Activated naive CD8-positive, alpha-beta T cell treated with anti-CD3 and anti-CD28 coated beads, Interleukin-2, amount 10 ng/mL, durations not matched to agents 7 days and 5 days (primary cell): ENCODE measurements around the gene GPR68. TPM values are rescaled to one million over a fixed set of nuclear protein-coding genes. Genes with fewer than 3 reads are reported as not detected.
"Not testable (repeated sequence)": the region's sequence is repeated elsewhere in the genome, so short reads cannot be mapped to it uniquely, and the experiment has no call there.

ENCODE experiments used
- ATAC-seq: fragments of 150-1000 bp; cut with Tn5 transposase; one replicate; pipeline ENCODE4 v1.10.0; 2021; ENCODE audit warnings: low read depth, moderate library complexity
- POLR2A ChIA-PET: fragments of 350-600 bp; sonication (Branson Sonifier 250); formaldehyde crosslinking; loops from one replicate; lab custom pipeline; 2021; ENCODE audit warnings: antibody characterized with exemption; lab: Charles Lee
- DNase-seq: peaks from one replicate; pipeline ENCODE4 v3.0.0; 2021
- H3K27ac Mint-ChIP-seq: one replicate; pipeline ENCODE4 v1.8.0; 2022; ENCODE audit warnings: mild to moderate bottlenecking, mixed read lengths
- H3K27me3 Mint-ChIP-seq: one replicate; pipeline ENCODE4 v1.8.0; 2022; ENCODE audit warnings: mild to moderate bottlenecking, moderate library complexity, mixed read lengths
- H3K36me3 Mint-ChIP-seq: one replicate; pipeline ENCODE4 v1.8.0; 2021; ENCODE audit warnings: mild to moderate bottlenecking, mixed read lengths
- H3K4me1 Mint-ChIP-seq: one replicate; pipeline ENCODE4 v1.8.0; 2021; ENCODE audit warnings: mixed read lengths
- H3K4me3 Mint-ChIP-seq: one replicate; pipeline ENCODE4 v1.8.0; 2022; ENCODE audit warnings: mild to moderate bottlenecking, moderate library complexity, mixed read lengths
- H3K9me3 Mint-ChIP-seq: one replicate; pipeline ENCODE4 v1.8.0; 2021; ENCODE audit warnings: mixed read lengths
- total RNA-seq, 2 experiments: library from RNA; stranded (reverse); gene quantifications; one replicate each; pipeline ENCODE4 v1.2.3, GENCODE V29; 2021

GPR68 gene
- total RNA-seq, 2 experiments from 2014 or later = 23.0 to 28.0 TPM

DNA sequence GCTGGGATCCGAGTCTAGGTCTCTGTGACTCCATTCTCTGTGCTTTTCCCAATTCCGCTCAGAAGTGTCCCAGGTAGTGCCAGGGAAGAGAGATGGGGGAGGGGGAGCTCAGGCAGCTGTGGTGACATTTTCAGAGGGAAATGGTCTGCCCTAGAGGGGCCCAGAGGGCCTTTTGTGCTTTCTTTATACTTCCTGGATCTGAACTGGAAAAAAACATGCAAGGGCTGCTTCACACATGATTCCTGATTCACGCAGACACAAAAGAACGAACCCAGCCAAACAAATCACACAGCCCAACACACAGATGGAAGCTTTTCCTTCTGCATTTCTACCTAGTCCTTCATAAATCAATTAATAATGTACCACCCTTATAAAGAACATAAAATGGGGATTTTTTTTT is 26.5 kb downstream of the GPR68 start:
- peaks cover 3% of the 10 kb centered on the region for H3K9me3 Mint-ChIP-seq
- H3K27ac Mint-ChIP-seq = peak overlapping the region; percentile 14
- no peak for DNase-seq
- no peaks in the 10 kb centered on the region for H3K27me3 Mint-ChIP-seq
- H3K4me3 Mint-ChIP-seq = no peak overlapping the region
- POLR2A ChIA-PET = no interaction called here
- peaks cover 29% of the 10 kb centered on the region for H3K4me1 Mint-ChIP-seq
- no peak for ATAC-seq
- peaks cover 61% of the 10 kb centered on the region for H3K36me3 Mint-ChIP-seq

DNA sequence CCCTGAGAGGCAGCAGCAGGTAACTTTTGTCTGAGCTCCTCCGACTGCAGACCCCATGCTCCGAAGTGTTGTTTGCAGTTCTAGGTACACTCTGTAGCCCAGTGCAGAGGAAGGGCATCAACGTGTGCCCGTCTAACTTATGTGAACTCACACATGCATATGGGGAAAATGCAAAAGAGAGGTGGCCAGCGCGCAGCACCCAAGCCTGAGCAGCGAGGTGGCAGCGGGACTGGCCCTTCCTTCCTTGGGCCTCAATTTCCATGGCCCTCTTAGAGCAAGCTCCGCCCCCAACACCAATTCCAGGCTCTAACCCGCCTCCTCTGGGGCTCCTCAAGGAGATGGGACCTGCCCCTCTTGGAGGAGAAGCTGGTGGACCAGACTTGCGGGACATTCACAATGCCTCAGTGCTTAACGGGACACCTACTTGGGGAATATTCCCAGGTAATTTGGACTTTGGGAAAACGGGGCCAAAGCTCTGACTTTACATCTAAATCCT is 27.7 kb downstream of the GPR68 start:
- no peak overlapping the region for H3K27ac Mint-ChIP-seq
- peaks cover 19% of the 10 kb centered on the region for H3K4me1 Mint-ChIP-seq
- DNase-seq (no peak), ATAC-seq (no peak)
- no peaks in the 10 kb centered on the region for H3K27me3 Mint-ChIP-seq
- POLR2A ChIA-PET = interaction anchor here (1.5 kb wide), 1 partner anchor 25 kb away, joined by 4 read pairs; no protein-coding TSS in a partner anchor
- H3K36me3 Mint-ChIP-seq = peaks cover 50% of the 10 kb centered on the region
- H3K4me3 Mint-ChIP-seq = no peak overlapping the region
- peaks cover 3% of the 10 kb centered on the region for H3K9me3 Mint-ChIP-seq

GRCh38 chr14:91215381-91215780 is 29.1 kb downstream of the GPR68 start:
- H3K4me1 Mint-ChIP-seq = peaks cover 8% of the 10 kb centered on the region
- peaks cover 48% of the 10 kb centered on the region for H3K36me3 Mint-ChIP-seq
- DNase-seq = no peak
- no peak overlapping the region for H3K4me3 Mint-ChIP-seq
- H3K9me3 Mint-ChIP-seq = no peaks in the 10 kb centered on the region
- H3K27me3 Mint-ChIP-seq = no peaks in the 10 kb centered on the region
- POLR2A ChIA-PET = interaction anchor here (2.0 kb wide), 1 partner anchor 22 kb away, joined by 7 read pairs; no protein-coding TSS in a partner anchor
- no peak overlapping the region for H3K27ac Mint-ChIP-seq
- no peak for ATAC-seq

GRCh38 chr14:91214306-91214705 is 30.2 kb downstream of the GPR68 start:
- Mint-ChIP-seq H3K9me3 (no peaks in the 10 kb centered on the region), H3K36me3 (peaks cover 48% of the 10 kb centered on the region), H3K4me3 (no peak overlapping the region), H3K4me1 (peaks cover 5% of the 10 kb centered on the region), H3K27ac (no peak overlapping the region), H3K27me3 (no peaks in the 10 kb centered on the region)
- ATAC-seq (no peak), DNase-seq (no peak)
- POLR2A ChIA-PET = interaction anchor here (2.0 kb wide), 1 partner anchor 20 kb away, joined by 7 read pairs; no protein-coding TSS in a partner anchor

DNA sequence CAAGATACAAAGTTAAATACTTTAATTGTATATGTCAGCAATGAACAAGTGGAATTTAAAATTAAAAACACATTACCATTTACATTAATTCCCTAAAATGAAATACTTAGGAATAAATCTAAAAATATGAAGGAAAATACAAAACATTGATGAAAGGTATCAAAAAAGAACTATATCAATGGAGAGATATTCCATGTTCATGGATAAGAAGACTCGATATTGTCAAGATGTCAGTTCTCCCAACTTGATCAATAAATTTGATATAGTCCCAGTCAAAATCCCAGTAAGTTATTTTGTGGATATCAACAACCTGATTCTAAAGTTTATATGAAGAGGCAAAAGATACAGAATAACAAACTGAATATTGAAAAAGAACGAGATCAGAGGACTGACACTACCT is 33.5 kb downstream of the GPR68 start:
- peaks cover 10% of the 10 kb centered on the region for H3K4me1 Mint-ChIP-seq
- H3K9me3 Mint-ChIP-seq = no peaks in the 10 kb centered on the region
- DNase-seq = no peak
- H3K4me3 Mint-ChIP-seq = no peak overlapping the region
- H3K36me3 Mint-ChIP-seq = peaks cover 61% of the 10 kb centered on the region
- POLR2A ChIA-PET = no interaction called here
- no peak overlapping the region for H3K27ac Mint-ChIP-seq
- no peak for ATAC-seq
- no peaks in the 10 kb centered on the region for H3K27me3 Mint-ChIP-seq

DNA sequence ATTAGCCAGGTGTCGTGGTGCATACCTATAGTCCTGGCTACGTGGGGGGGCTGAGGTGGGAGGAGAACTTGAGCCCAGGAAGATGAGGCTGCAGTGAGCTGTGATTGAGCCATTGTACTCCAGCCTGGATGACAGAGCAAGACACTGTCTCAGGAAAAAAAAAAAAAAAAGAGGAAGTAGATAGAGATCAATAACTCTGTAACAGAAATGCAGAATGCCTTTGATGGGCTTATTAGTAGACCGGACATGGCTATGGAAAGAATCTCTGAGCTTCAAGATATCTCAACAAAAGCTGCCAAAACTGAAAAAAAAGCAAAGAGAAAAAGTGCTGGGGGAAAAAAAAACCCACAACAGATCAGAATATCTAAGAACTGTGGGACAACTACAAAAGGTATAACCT is 37.5 kb downstream of the GPR68 start:
- ATAC-seq (no peak), DNase-seq (no peak)
- Mint-ChIP-seq H3K9me3 (no peaks in the 10 kb centered on the region), H3K4me3 (no peak overlapping the region), H3K4me1 (peaks cover 24% of the 10 kb centered on the region), H3K36me3 (peaks cover 82% of the 10 kb centered on the region), H3K27ac (no peak overlapping the region), H3K27me3 (no peaks in the 10 kb centered on the region)
- POLR2A ChIA-PET = no interaction called here

DNA sequence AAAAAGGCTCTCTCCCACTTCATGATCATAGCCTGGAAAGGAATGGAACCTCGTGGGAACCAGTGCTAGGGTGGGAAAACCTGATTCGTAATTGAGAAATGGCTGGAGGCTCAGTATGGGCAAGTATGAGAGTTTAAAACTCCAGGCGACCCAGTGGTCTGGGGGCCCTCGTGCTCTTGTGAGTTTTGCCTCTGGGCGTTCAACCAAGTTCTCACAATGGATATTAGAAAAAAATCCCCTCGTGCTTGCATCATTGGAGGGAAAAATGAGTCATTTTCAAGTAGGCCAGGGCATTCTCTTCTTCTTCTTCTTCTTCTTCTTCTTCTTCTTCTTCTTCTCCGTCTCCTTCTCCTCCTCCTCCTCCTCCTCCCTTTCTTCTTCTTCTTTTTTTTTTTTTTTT is 39.0 kb downstream of the GPR68 start:
- no peak overlapping the region for H3K4me3 Mint-ChIP-seq
- peaks cover 30% of the 10 kb centered on the region for H3K4me1 Mint-ChIP-seq
- H3K27me3 Mint-ChIP-seq = no peaks in the 10 kb centered on the region
- H3K27ac Mint-ChIP-seq = no peak overlapping the region
- DNase-seq (no peak), ATAC-seq (no peak)
- peaks cover 82% of the 10 kb centered on the region for H3K36me3 Mint-ChIP-seq
- H3K9me3 Mint-ChIP-seq = peaks cover 5% of the 10 kb centered on the region
- POLR2A ChIA-PET = interaction anchor here (0.6 to 1.4 kb wide), 3 partner anchors 11 to 63 kb away, joined by 3 to 4 read pairs (median 4); no protein-coding TSS in a partner anchor

- H3K4me3 Mint-ChIP-seq = no peak overlapping the region
- POLR2A ChIA-PET = interaction anchor here (1.0 to 1.4 kb wide), 2 partner anchors 11 to 37 kb away, joined by 4 read pairs; no protein-coding TSS in a partner anchor
- H3K36me3 Mint-ChIP-seq = peaks cover 82% of the 10 kb centered on the region
- ATAC-seq = no peak
- no peaks in the 10 kb centered on the region for H3K27me3 Mint-ChIP-seq
- H3K4me1 Mint-ChIP-seq = peaks cover 30% of the 10 kb centered on the region
- H3K27ac Mint-ChIP-seq = peak overlapping the region; percentile 44
- peaks cover 6% of the 10 kb centered on the region for H3K9me3 Mint-ChIP-seq
- no peak for DNase-seq
These were observed 39.8 kb downstream of the GPR68 start for GRCh38 chr14:91204657-91205056.

GRCh38 chr14:91202234-91202974 is 42.1 kb downstream of the GPR68 start:
- ATAC-seq (peak; percentile 20), DNase-seq (peak; percentile 75)
- Mint-ChIP-seq H3K9me3 (peaks cover 10% of the 10 kb centered on the region), H3K4me3 (peak overlapping the region; percentile 56), H3K27ac (peak overlapping the region; percentile 78), H3K27me3 (no peaks in the 10 kb centered on the region), H3K36me3 (peaks cover 83% of the 10 kb centered on the region), H3K4me1 (peaks cover 47% of the 10 kb centered on the region)
- POLR2A ChIA-PET = interaction anchor here (1.2 to 2.1 kb wide), 8 partner anchors 8 to 56 kb away, joined by 3 to 17 read pairs (median 6); partner anchors contain the start of gene GPR68

DNA sequence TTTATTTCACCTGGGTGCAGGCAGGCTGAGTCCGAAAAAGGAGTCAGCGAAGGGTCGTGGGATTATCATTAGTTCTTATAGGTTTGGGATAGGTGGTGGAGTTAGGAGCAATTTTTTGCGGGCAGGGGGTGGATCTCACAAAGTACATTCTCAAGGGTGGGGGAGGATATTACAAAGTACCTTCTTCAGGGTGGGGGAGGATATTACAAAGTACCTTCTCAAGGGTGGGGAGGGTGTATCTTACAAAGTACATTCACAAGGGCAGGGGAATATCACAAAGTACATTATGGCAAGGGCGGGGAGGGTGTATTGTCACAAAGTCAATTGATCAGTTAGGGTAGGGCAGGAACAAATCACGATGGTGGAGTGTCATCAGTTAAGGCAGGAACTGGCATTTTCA is 43.7 kb downstream of the GPR68 start:
- not testable (repeated sequence) for DNase-seq, H3K9me3 Mint-ChIP-seq, ATAC-seq, H3K27me3 Mint-ChIP-seq
- H3K4me1 Mint-ChIP-seq = peaks cover 51% of the 10 kb centered on the region
- H3K27ac Mint-ChIP-seq = peak overlapping the region; percentile 80
- POLR2A ChIA-PET = interaction anchor here (2.1 kb wide), 1 partner anchor 40 kb away, joined by 7 read pairs; no protein-coding TSS in a partner anchor
- peak overlapping the region; percentile 46 for H3K4me3 Mint-ChIP-seq
- H3K36me3 Mint-ChIP-seq = peaks cover 84% of the 10 kb centered on the region

- peaks cover 55% of the 10 kb centered on the region for H3K4me1 Mint-ChIP-seq
- peak overlapping the region; percentile 0 for H3K4me3 Mint-ChIP-seq
- peaks cover 10% of the 10 kb centered on the region for H3K9me3 Mint-ChIP-seq
- ATAC-seq = no peak
- H3K36me3 Mint-ChIP-seq = peaks cover 72% of the 10 kb centered on the region
- DNase-seq = no peak
- H3K27me3 Mint-ChIP-seq = no peaks in the 10 kb centered on the region
- H3K27ac Mint-ChIP-seq = peak overlapping the region; percentile 27
- POLR2A ChIA-PET = interaction anchor here (0.6 kb wide), 1 partner anchor 1076 kb away, joined by 3 read pairs; no protein-coding TSS in a partner anchor
These were observed 46.9 kb downstream of the GPR68 start for GRCh38 chr14:91197631-91198030.

DNA sequence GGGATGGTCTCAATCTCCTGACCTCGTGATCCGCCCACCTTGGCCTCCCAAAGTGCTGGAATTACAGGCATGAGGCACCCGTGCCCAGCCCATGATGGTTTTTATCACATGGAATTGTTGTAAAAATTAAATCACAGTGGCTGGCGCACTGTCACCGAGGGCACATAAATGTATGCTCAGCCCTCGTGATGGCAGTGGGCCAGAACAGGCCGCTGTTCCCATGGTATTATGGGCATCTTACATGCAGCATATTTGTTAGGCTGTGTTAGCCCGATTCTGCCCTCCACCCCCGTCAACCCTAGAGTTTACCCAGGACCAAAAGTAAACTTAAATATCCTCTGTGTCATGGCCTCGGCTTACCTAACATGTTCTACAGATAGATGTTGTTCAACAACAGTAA is 48.6 kb downstream of the GPR68 start:
- no peaks in the 10 kb centered on the region for H3K27me3 Mint-ChIP-seq
- DNase-seq (no peak), ATAC-seq (no peak)
- peaks cover 75% of the 10 kb centered on the region for H3K36me3 Mint-ChIP-seq
- POLR2A ChIA-PET = interaction anchor here (0.7 kb wide), 1 partner anchor 408 kb away, joined by 4 read pairs; no protein-coding TSS in a partner anchor
- H3K9me3 Mint-ChIP-seq = peaks cover 8% of the 10 kb centered on the region
- peaks cover 53% of the 10 kb centered on the region for H3K4me1 Mint-ChIP-seq
- H3K27ac Mint-ChIP-seq = no peak overlapping the region
- H3K4me3 Mint-ChIP-seq = no peak overlapping the region

- Mint-ChIP-seq H3K9me3 (no peaks in the 10 kb centered on the region), H3K27ac (no peak overlapping the region), H3K4me1 (peaks cover 36% of the 10 kb centered on the region), H3K36me3 (peaks cover 68% of the 10 kb centered on the region), H3K4me3 (no peak overlapping the region), H3K27me3 (no peaks in the 10 kb centered on the region)
- no peak for ATAC-seq
- POLR2A ChIA-PET = interaction anchor here (1.3 to 2.7 kb wide), 6 partner anchors 8 to 50 kb away, joined by 3 to 87 read pairs (median 8); partner anchors contain the start of gene GPR68
- no peak for DNase-seq
These were observed 51.4 kb downstream of the GPR68 start for GRCh38 chr14:91193069-91193468.
